Colon (tissue), 2 donors: Measurements from ENCODE around the gene VSTM1.
"Not testable (repeated sequence)": the region's sequence is repeated elsewhere in the genome, so short reads cannot be mapped to it uniquely, and the experiment has no call there.

ENCODE experiments used
- FAIRE-seq: peaks from 2 replicates; lab custom pipeline; 2012; peaks lifted over from hg19 to GRCh38; lab: Jason Lieb, UNC
- donor health status: control.
- donor health status: control.

Gene VSTM1

GRCh38 chr19:54073829-54074228 lies 10.1 kb upstream of the VSTM1 start:
- no peak for FAIRE-seq

DNA sequence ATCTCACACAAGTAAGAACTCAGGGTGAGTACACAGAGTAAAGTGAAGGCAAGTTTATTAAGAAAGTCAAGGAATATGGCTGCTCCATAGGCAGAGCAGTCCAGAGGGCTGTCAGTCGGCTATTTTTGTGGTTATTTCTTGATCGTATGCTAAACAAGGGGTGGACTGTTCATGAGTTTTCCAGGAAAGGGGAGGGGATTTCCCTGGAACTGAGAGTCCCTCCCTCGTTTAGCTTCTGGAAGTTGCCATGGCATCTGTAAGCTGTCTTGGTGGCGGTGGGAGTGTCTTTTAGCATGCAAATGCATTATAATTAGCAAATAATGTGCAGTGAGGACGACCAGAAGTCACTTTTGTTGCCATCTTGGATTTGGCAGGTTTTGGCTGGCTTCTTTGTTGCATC lies 5.8 kb upstream of the VSTM1 start:
- FAIRE-seq, result no peak

GRCh38 chr19:54062643-54063042 lies 1.1 kb downstream of the VSTM1 start:
- FAIRE-seq, result no peak

GRCh38 chr19:54047616-54048015 lies 16.1 kb downstream of the VSTM1 start:
- FAIRE-seq, result no peak

- no peak for FAIRE-seq
Observed at GRCh38 chr19:54045771-54046170, 17.9 kb downstream of the VSTM1 start.

DNA sequence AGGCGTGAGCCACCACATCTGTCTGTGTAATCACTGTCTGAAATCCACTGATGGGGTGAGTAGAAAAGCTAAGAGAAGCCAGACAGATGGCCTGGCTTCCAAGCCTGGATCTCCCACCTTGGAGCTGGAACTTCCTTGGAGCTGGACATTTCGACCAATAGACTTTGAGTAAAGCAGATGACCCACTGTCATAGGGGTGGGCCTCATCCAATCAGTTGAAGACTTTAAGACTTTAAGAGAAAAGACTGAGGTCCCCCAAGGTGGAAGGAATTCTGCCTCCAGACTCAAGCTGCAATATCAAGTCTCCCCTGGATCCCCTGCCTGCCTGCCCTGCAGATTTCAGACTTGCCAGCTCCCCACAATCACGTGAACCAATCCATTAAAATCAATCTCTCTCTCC lies 20.7 kb downstream of the VSTM1 start:
- no peak for FAIRE-seq

DNA sequence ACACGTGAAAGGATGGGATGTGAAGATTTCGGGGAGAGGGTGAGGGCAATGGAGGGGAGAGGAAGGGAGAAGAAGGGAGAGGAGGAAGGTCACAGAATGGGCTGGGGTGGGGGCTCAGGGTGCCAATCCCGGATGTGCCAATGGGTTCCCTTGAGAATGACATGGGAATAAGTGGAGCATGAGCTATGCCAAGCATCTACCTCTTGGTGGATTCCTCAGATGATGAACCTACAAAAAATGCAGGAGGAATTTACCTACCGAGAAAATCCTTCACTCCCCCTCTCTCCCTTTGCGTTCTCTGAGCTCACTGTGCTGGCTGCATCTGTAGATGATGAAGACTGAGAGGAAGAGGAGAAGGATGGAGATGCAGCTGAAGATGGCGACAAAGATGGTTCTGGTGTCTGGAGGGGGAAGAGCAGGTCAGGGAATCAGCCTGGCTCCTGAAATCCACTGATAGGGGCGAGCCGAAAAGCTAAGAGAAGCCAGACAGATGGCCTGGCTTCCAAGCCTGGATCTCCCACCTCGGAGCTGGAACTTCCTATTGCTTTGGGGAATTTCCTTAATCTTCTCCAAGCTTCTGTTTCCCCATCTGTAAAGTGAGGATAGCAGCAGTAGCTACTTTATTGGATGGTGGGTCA lies 21.6 kb downstream of the VSTM1 start:
- FAIRE-seq, result no peak

DNA sequence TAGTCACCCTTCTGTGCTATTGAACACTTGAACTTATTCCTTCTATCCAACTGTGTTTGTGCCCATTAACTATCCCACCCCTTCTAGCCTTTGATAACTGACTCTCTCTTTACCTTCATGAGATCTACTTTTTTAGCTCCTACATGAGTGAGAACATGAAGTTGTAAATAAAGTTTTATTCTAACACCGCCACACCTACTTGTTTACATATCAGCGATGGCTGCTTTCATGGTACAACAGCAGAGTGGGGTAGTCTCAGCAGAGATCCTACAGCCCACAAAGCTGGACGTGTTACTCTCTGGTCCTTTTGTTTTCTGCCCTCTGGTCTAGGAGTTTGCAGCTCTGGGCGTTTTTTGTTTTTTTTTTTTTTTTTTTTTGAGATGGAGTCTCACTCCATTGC lies 23.7 kb downstream of the VSTM1 start:
- FAIRE-seq, result no peak

DNA sequence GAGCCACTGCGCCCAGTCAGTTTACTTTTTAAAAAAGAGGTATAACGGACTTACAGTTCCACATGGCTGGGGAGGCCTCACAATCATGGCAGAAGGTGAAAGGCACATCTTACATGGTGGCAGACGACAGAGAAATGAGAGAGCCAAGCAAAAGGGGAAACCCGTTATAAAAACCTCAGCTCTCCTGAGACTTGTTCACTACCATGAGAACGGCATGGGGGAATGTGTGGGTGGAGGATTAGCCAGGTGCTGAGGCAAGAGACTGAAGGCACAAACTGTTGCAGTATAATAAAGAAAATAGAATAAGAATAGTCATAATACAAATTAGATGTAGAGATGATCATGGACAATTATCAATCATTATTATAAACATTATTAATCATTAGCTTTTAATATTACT lies 27.2 kb downstream of the VSTM1 start:
- FAIRE-seq, result not testable (repeated sequence)

GRCh38 chr19:54035215-54036178 lies 28.2 kb downstream of the VSTM1 start:
- no peak for FAIRE-seq

GRCh38 chr19:54030895-54031586 lies 32.7 kb downstream of the VSTM1 start:
- no peak for FAIRE-seq

GRCh38 chr19:54029930-54030490 lies 33.7 kb downstream of the VSTM1 start:
- FAIRE-seq, result no peak

- no peak for FAIRE-seq
Observed at GRCh38 chr19:54029301-54029700, 34.4 kb downstream of the VSTM1 start.

GRCh38 chr19:54026656-54027055 lies 37.0 kb downstream of the VSTM1 start:
- FAIRE-seq, result no peak

DNA sequence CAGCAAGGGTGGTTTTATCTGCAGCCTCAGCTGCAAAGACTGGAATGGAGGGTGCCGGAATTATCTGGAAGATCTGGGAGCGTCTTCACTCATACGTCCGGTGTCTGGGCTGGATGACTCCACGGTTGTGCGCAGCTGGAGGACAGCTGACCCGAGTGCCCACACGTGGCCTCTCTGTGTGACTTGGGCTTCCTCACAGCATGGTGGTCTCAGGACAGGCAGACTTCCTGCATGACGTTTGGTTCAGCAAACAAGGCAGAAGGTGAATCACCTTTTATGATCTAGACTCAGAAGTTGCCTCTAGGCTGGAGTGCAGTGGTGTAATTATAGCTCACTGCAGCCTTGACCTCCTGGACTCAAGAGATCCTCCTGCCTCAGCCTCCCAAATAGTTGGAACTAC lies 39.0 kb downstream of the VSTM1 start:
- no peak for FAIRE-seq

DNA sequence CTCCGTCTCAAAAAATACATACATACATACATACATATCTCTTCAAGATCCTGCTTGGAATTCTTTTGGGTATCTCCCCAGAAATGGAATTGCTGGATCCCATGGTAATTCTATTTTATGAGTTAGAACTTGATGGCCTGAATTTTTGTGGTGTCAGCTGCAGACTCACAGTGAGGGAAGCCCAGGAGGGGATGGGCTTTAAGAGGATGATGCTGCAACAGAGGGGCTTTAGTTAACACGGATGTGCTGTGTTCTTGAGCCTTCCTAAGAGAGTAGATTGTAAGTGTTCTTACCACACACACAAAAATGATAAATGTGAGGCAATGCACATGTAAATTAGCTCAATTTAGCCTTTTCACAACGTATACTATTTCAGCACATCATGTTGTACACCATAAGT lies 40.5 kb downstream of the VSTM1 start:
- no peak for FAIRE-seq

DNA sequence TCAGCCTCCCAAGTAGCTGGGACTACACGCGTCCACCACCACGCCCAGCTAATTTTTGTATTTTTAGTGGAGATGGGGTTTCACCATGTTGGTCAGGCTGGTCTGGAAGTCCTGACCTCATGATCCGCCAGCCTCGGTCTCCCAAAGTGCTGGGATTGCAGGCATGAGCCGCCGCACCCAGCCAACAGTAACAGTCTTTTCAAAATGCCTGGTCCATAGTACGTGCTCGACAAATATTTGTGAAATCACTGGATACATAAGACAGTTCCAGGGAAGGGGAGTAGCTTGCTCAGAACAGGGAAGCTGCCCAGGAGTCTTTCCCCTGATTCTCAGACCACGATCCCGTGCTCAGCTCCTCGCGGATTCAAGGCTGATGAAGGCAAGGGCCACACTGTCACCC lies 41.8 kb downstream of the VSTM1 start:
- FAIRE-seq, result no peak

DNA sequence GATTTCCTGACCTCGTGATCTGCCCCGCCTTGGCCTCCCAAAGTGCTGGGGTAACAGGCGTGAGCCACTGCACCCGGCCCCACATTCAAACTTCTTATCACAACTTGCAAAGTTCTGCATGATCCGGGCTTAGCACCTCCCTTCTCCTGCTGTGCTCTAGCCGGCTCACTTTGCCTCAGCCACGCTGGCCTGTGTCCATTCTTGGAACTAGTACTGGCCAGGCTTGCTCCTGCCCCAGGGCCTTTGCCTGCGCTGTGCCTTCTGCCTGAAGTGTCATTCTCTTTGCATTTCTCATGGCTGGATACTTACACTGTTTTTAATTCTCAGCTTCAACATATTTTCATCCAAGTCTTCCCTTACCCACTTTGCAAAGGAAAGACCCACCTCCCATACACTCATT lies 42.3 kb downstream of the VSTM1 start:
- FAIRE-seq, result no peak

GRCh38 chr19:54017261-54017660 lies 46.4 kb downstream of the VSTM1 start:
- no peak for FAIRE-seq

DNA sequence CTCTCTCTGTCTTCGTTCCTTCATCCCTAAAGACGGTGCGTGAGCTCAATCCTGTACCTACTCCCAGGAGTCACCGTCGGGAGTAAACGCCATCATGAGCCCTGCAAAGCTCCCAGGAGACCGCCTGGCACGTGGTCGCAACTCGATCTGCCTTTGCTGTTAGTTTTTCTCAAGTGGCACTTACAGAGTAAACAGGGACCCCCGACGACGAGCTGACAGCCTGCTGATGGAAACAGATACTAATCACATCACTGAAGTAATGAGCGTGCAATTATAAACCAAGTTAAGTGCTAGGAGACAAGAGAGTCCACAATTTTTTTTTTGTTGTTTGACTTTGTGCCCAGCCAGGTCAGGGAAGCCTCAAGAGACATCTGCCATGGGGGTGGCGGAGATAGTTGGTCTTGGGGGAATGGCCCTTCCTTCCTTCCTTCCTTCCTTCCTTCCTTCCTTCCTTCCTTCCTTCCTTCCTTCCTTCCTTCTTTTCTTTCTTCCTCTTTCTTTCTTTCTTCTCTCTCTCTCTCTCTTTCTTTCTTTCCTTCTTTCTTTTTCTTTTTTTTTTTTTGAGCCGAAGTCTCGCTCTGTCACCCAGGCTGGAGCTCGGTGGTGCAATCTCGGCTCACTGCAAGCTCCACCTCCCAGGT lies 48.7 kb downstream of the VSTM1 start:
- FAIRE-seq, result no peak

DNA sequence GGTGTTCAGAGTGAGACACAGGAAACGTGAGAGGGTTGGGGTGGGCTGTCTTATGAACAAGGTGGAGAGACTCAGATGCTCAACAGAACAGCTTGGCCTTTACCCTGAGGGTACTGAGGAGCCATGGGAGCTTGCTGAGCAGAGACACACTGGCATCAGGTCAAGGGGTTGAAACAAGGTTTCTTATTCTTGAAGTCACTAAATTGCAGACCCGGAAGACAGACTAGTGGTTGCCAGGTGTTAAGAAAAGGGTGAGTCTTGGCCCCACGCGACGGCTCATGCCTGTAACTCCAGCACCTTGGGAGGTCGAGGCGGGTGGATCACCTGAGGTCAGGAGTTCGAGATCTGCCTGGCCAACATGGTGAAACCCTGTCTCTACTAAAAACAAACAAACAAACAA lies 49.8 kb downstream of the VSTM1 start:
- no peak for FAIRE-seq
